VCaP (cell line): ENCODE measurements around the gene CCDC146.
"Not testable (repeated sequence)": the region's sequence is repeated elsewhere in the genome, so short reads cannot be mapped to it uniquely, and the experiment has no call there.

Experiments
- H3K27ac ChIP-seq: fragments of 450-650 bp; 2 replicates; pipeline ENCODE4 v1.5.1; 2017
- TF ChIP-seq, protein P1 (sequence below): fragments of 450-650 bp; conservative IDR thresholded peaks from 2 replicates; pipeline ENCODE4 v1.5.1; 2017; ENCODE audit warnings: mild to moderate bottlenecking, moderate library complexity

CCDC146 gene

DNA sequence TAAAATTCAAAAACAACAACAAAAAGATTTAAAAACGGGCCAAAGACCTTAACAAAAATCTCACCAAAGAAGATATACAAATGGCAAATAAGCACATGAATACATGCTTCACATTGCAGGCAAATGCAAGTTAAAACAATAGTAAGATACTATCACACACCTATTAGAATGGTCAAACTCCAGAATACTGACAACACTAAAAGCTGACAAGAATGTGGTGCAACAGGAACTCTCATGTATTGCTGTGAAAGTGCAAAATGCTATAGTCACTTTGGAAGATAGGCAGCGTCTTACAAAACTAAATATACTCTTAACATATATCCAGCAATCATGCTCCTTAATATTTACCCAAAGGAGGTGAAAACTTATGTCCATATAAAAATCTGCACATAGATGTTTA is 16.3 kb downstream of the CCDC146 start:
- H3K27ac ChIP-seq = not testable (repeated sequence)

GRCh38 chr7:77140291-77140690 is 17.9 kb downstream of the CCDC146 start:
- H3K27ac ChIP-seq = not testable (repeated sequence)

DNA sequence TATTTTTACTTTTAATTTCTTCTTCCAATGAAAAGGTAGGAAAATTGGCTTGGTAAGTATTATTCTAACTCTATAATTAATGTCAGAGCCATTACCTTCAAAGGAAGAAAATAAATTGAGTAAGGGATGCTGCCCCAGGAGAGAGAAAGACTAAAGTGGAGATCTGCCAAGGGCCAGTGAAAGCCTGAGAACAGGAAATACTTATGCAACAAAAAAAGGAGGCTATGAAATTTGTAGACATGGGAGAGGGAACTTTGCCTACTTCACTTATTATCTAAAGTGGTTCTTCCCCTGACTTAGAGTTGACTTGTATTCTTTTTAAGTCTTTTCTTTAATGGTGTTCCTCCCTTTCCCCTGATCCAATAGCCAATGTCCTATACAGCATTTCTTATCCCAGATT is 29.8 kb downstream of the CCDC146 start:
- H3K27ac ChIP-seq = not testable (repeated sequence)

DNA sequence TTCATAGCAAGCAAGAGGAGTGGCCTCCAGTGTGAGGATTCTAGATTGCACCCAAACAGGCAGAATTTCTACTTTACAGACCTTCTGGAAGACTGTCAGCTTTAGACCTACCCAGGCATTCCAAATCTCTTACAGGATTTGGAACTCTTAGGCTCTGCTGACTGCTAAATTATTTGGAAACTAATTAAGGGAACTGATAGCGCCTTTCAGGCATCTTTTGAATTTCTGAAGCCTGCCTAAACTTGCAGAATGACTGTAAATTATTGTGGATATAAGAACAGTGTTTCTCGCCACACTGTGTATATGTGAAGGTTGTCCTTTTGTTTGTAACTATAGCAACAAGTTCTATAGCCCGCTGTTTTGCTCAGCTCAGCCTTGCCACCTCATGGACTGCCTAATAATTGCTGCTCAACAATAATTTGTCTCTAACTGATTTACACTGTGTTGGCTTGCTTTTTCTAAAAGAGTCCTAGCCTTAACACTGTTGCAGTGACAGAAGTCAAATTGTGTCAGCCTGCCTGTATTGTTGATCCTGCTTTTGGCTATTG is 32.6 kb downstream of the CCDC146 start:
- not testable (repeated sequence) for H3K27ac ChIP-seq

DNA sequence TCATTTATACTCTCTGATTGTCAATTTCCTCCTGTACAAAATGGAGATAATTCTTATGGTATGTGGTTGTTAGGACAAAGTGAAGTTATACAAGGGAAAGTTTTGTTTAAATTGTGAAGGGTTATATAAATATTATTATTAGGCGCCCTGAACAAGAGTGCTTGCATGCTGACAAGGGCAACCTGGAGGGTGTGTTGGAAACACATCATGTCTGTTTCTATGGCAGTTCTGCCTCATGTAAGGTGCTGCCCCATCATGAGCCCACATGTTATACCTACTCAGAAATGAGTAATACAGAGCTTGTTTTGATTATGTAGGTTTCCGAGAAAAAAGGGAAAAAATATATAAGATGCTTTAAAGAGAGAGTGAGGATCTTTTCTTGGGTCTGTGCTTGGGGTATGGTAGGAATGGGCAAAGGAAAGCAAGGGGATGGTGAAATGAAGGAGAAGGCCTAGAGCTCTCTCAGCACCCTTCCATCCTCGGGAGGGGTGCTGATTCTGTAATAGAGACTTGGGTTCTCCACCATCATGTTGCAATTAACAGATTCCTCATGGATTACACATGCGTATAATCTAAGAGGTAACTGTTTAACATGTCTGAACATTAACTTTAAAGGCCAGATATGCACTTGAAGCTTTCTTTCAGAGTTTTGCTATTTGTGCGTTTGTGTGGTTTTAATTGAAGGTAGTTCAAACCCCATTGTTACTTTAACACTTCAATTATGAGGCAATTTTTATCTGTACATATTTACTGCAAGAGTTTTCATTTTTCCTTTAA is 33.4 kb downstream of the CCDC146 start:
- H3K27ac ChIP-seq = not testable (repeated sequence)

DNA sequence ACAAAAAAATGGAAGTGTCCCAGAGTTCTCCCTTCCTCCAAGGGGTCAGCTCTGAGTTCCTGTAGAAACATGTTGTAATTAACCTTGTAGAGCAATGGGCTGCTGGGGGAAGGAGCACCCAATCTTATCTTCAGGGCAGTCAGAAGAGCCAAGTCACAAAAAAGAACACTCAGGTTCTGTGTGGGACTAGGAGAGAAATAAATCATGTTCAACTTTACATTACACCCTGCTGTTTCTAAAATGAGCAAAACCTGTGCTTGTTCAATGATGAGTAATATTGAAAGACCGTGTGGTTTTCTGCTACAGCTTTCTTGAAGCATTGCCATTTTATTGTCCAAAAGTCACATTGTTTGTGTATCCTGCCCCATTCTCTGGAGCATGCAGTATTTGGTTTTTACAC is 34.6 kb downstream of the CCDC146 start:
- H3K27ac ChIP-seq = not testable (repeated sequence)

GRCh38 chr7:77157446-77157845 is 35.0 kb downstream of the CCDC146 start:
- TF ChIP-seq, protein P1, sequence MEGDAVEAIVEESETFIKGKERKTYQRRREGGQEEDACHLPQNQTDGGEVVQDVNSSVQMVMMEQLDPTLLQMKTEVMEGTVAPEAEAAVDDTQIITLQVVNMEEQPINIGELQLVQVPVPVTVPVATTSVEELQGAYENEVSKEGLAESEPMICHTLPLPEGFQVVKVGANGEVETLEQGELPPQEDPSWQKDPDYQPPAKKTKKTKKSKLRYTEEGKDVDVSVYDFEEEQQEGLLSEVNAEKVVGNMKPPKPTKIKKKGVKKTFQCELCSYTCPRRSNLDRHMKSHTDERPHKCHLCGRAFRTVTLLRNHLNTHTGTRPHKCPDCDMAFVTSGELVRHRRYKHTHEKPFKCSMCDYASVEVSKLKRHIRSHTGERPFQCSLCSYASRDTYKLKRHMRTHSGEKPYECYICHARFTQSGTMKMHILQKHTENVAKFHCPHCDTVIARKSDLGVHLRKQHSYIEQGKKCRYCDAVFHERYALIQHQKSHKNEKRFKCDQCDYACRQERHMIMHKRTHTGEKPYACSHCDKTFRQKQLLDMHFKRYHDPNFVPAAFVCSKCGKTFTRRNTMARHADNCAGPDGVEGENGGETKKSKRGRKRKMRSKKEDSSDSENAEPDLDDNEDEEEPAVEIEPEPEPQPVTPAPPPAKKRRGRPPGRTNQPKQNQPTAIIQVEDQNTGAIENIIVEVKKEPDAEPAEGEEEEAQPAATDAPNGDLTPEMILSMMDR = no peak
- H3K27ac ChIP-seq = no peak overlapping the region

DNA sequence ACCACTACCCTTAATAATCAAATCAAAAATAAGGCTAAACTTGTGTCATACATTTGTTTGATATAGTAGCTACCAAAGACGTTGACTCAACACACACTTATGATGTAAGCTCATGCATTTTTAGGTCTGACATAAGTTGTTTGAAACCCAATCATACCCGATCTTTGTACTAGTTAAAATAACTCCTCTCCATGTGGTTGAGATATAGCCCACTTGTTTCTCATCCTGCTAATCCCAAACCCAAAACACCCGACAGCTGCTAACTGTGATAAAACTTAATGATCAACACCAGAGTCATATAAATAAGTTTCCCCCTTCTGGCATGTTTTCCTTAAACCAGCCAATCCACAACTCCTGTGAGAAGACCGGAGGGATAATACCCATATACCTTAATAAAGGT is 48.7 kb downstream of the CCDC146 start:
- H3K27ac ChIP-seq = not testable (repeated sequence)

GRCh38 chr7:77172437-77173172 is 50.2 kb downstream of the CCDC146 start:
- not testable (repeated sequence) for H3K27ac ChIP-seq

GRCh38 chr7:77174418-77174817 is 52.0 kb downstream of the CCDC146 start:
- H3K27ac ChIP-seq = not testable (repeated sequence)

DNA sequence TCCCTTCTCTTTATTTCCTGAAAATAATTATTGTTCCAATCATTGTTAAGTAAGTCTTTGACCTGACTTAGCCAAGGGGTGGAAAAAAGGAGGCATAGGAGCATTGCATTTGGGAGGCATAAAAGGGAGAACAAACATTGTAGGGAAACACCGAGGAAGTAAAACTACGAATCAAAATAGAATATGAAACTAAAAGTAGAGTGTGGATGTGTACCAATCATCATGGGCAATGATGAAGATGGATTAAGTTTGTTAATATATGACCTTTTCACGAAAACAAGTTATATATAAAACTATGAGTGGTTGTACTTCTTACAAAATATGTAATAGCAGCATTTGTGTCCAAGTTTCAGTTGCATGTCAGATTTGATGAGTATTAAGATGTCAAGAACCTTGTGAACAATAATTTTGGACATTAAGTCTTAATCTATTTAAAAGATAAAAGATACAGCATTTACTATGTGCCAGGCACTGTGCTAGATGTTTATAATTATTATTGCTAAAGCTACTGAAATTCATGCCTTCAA is 52.9 kb downstream of the CCDC146 start:
- H3K27ac ChIP-seq = not testable (repeated sequence)

- H3K27ac ChIP-seq = not testable (repeated sequence)
These were observed 55.0 kb downstream of the CCDC146 start for GRCh38 chr7:77177321-77177904.

GRCh38 chr7:77178024-77178423 is 55.6 kb downstream of the CCDC146 start:
- not testable (repeated sequence) for H3K27ac ChIP-seq

GRCh38 chr7:77181015-77181595 is 58.7 kb downstream of the CCDC146 start:
- TF ChIP-seq, protein P1 = no peak
- H3K27ac ChIP-seq = no peak overlapping the region
